Left lung (tissue), 10 donors: ENCODE measurements around the gene TLE3. TPM values are rescaled to one million over a fixed set of nuclear protein-coding genes. Genes with fewer than 3 reads are reported as not detected.

Experiments
- ATAC-seq: fragments of 200-7000 bp; cut with Tn5 transposase; one replicate; pipeline ENCODE4 v1.9.1; 2020; ENCODE audit warnings: moderate library complexity
- DNase-seq, 4 donors: peaks; one replicate each; pipeline ENCODE4 v3.0.0-alpha.2; 2013 to 2020
- H3K27ac ChIP-seq, 2 donors: fragments of 200-600 bp; sonication (generic) in 1 of 2; one replicate each; pipeline versions ENCODE4 v1.5.0 to v1.8.0; 2020 to 2021
- H3K27me3 ChIP-seq, 2 donors: fragments of 200-600 bp; sonication (generic) in 1 of 2; one replicate each; pipeline versions ENCODE4 v1.5.0 to v1.8.0; 2020 to 2021
- H3K36me3 ChIP-seq, 2 donors: fragments of 200-600 bp; sonication (generic) in 1 of 2; one replicate each; pipeline versions ENCODE4 v1.5.0 to v1.8.0; 2020 to 2021
- H3K4me1 ChIP-seq, 2 donors: fragments of 200-600 bp; one replicate each; pipeline ENCODE4 v1.8.0; 2021
- H3K4me3 ChIP-seq, 2 donors: fragments of 200-600 bp; sonication (generic) in 1 of 2; one replicate each; pipeline versions ENCODE4 v1.5.0 to v1.8.0; 2020 to 2021; ENCODE audit warnings: mild to moderate bottlenecking in 1 of 2
- H3K9me3 ChIP-seq, 2 donors: fragments of 200-600 bp; sonication (generic) in 1 of 2; one replicate each; pipeline versions ENCODE4 v1.5.0 to v1.8.0; 2020 to 2021
- CTCF ChIP-seq, 2 donors: fragments of 200-600 bp; sonication (generic) in 1 of 2; IDR thresholded peaks; one replicate each; pipeline versions ENCODE4 v1.5.0 to v1.8.0; 2021; ENCODE audit warnings: antibody characterized with exemption in 2 of 2
- intact Hi-C, 2 donors: fragments of 100-400 bp; cut with DNase I; formaldehyde crosslinking; loops; one replicate each; pipeline versions ENCODE4 v1.11.2 to v1.14.2; 2022
- polyA plus RNA-seq, 6 donors: library from polyadenylated mRNA; unstranded; fragments of 120-200 nt; gene quantifications; one replicate each; pipeline ENCODE4 v1.2.1, GENCODE V29; 2013; ENCODE audit not compliant: insufficient read length in 6 of 6
- total RNA-seq, 2 donors: library from RNA; stranded (reverse); fragmentation: NEBNext Ultra II Directional; extraction: Animal tissue kit (Norgen Biotek cat#: 25700); gene quantifications; one replicate each; pipeline ENCODE4 v1.2.1, GENCODE V29; 2021
- donor health status: DM: no; HTN: yes; CAD: no.
- donor health status: DM: no; HTN: no; CAD: no.

TLE3 gene
- total and polyA plus RNA-seq, 8 donors = 48.2 to 77.2 (median 62.0) TPM

GRCh38 chr15:70045045-70045444 is 52.7 kb downstream of the TLE3 start:
- DNase-seq = no peak
- peaks cover 0 to 3% of the 10 kb centered on the region in 2 donors for H3K4me1 ChIP-seq
- H3K36me3 ChIP-seq = peaks cover 0 to 39% of the 10 kb centered on the region in 2 donors
- no peak for ATAC-seq
- intact Hi-C loops = no loop called here
- no peaks in the 10 kb centered on the region for H3K9me3 ChIP-seq
- TF ChIP-seq CTCF (IDR thresholded peaks at IDR 0.05) = no peak
- no peak overlapping the region for H3K27ac ChIP-seq
- no peak overlapping the region for H3K4me3 ChIP-seq
- H3K27me3 ChIP-seq = no peaks in the 10 kb centered on the region

DNA sequence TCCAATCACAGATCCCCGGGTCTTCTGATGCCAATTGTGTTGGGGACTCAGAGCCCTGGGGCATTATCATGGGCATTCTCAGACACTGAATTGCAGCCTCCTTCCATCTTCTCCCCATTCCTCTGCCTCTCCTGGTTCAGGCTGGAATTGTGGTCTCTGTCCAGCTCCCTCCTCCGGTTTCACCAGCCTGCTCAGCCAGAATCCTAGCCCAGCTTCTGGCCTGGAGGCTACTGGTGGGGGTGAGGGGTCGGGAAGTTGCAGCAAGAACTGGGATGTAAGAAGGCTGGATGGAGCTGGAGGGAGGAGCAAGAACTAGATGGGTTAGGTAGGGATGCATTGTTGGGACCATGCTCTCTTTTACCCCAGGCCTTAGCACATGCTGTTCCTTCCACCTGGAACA is 53.5 kb downstream of the TLE3 start:
- no peak for ATAC-seq
- H3K27ac ChIP-seq = no peak overlapping the region

GRCh38 chr15:70043590-70043989 is 54.1 kb downstream of the TLE3 start:
- no peak for DNase-seq
- Histone ChIP-seq H3K4me1 (peaks cover 0 to 3% of the 10 kb centered on the region in 2 donors), H3K4me3 (no peak overlapping the region), H3K36me3 (peaks cover 0 to 25% of the 10 kb centered on the region in 2 donors), H3K27me3 (no peaks in the 10 kb centered on the region), H3K9me3 (no peaks in the 10 kb centered on the region), H3K27ac (no peak overlapping the region)
- intact Hi-C loops = no loop called here
- TF ChIP-seq CTCF (IDR thresholded peaks at IDR 0.05) = no peak
- no peak for ATAC-seq

More for the DNA sequence above, 53.5 kb downstream of the TLE3 start:
- Histone ChIP-seq H3K4me3 (no peak overlapping the region), H3K36me3 (peaks cover 0 to 30% of the 10 kb centered on the region in 2 donors), H3K27me3 (no peaks in the 10 kb centered on the region), H3K4me1 (peaks cover 0 to 3% of the 10 kb centered on the region in 2 donors), H3K9me3 (no peaks in the 10 kb centered on the region)
- no peak for DNase-seq
- TF ChIP-seq CTCF (IDR thresholded peaks at IDR 0.05) = no peak
- intact Hi-C loops = no loop called here

- Histone ChIP-seq H3K27ac (no peak overlapping the region), H3K27me3 (no peaks in the 10 kb centered on the region), H3K9me3 (no peaks in the 10 kb centered on the region), H3K4me1 (no peaks in the 10 kb centered on the region), H3K36me3 (peaks cover 0 to 16% of the 10 kb centered on the region in 2 donors), H3K4me3 (no peak overlapping the region)
- TF ChIP-seq CTCF (IDR thresholded peaks at IDR 0.05) = no peak
- DNase-seq (no peak), ATAC-seq (no peak)
- intact Hi-C loops = no loop called here
Measured at GRCh38 chr15:70042553-70043214, 55.0 kb downstream of the TLE3 start.

DNA sequence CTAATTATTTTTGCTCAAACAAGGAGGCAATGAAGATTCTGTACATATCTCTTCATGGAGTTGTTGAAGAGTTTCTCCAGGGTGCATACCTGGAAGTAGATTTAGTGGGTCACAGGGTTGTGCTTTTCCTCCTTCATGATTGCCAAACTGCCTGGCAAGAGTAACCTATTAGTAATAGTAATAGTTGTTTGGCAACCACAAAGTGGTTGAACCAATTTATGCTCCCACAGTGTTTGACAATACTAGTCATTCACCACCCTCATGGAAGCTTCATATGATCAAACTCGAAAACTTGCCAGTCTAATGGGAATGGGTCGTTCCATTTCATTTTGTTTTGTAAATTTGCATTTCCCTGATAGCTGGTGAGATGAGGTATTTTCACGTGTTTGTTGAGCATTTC is 57.8 kb downstream of the TLE3 start:
- no peak overlapping the region for H3K4me3 ChIP-seq
- no peak for TF ChIP-seq CTCF (IDR thresholded peaks at IDR 0.05)
- no peak overlapping the region for H3K27ac ChIP-seq
- H3K4me1 ChIP-seq = no peaks in the 10 kb centered on the region
- no peaks in the 10 kb centered on the region for H3K9me3 ChIP-seq
- no peak for ATAC-seq
- intact Hi-C loops = no loop called here
- H3K36me3 ChIP-seq = peaks cover 0 to 5% of the 10 kb centered on the region in 2 donors
- no peaks in the 10 kb centered on the region for H3K27me3 ChIP-seq
- DNase-seq = no peak
